ENCODE results near the gene ZDHHC7. TPM values are rescaled to one million over a fixed set of nuclear protein-coding genes. Genes with fewer than 3 reads are reported as not detected.
"Not testable (repeated sequence)": the region's sequence is repeated elsewhere in the genome, so short reads cannot be mapped to it uniquely, and the experiment has no call there.

The ZDHHC7 gene
- total RNA-seq, 1 experiment from 2014 or later = 57.4 TPM

DNA sequence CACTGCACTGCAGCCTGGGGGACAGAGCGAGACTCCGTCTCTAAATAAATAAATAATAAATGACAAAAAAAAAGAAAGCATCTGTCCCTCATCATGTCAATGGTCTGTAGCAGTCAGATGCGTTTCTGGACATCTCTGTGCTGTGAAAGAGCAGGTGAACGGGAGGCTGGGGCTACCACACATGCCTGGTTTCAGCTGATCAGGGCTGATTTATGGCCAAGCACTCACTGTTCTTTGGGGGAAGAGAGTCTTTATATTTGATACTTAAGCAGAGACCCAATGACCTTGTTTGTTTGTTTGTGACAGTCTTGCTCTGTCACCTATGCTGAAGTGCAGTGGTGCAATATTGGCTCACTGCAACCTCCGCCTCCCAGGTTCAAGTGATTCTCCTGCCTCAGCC is 33.7 kb upstream of the ZDHHC7 start:
- DNase-seq (ENCODE audit: extremely low read depth, low read depth) = no peak

DNA sequence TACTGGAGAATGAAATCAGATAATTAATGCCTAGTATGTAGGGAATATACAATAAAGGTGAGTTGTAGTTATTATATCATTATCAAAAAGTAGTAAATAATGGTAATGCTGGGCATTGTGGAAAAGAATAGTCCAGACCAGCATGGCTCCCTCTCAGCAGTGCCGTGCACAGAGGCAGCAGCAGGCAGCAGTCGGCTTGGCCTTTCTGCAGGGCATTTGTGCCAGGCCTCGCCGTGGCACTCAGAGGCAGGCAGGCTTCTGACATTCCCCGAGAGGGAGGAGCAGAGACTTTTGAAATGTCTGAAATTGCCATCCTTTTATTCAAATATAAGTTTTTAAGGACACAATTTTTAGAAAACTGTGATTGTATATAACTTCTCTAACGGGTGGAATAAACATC is 31.3 kb upstream of the ZDHHC7 start:
- DNase-seq (ENCODE audit: extremely low read depth, low read depth) = no peak

DNA sequence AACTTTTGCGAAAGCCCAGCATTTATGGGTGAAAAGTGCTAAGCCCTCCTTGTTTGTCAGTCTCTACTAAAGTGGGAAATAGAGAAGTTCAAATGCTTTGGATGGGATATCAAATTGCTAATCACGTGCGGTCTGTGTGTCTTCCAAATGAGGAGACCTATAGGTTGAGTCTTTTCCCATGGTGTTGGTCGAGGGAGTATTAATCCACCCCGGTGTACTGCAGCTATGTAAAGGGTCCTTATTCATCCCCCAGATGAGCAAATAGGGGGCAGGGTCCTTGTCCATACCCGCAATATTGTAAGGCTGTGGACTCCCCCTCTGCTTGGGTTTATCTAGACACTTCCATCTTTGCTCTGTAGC is 30.8 kb upstream of the ZDHHC7 start:
- DNase-seq (ENCODE audit: extremely low read depth, low read depth) = no peak

DNA sequence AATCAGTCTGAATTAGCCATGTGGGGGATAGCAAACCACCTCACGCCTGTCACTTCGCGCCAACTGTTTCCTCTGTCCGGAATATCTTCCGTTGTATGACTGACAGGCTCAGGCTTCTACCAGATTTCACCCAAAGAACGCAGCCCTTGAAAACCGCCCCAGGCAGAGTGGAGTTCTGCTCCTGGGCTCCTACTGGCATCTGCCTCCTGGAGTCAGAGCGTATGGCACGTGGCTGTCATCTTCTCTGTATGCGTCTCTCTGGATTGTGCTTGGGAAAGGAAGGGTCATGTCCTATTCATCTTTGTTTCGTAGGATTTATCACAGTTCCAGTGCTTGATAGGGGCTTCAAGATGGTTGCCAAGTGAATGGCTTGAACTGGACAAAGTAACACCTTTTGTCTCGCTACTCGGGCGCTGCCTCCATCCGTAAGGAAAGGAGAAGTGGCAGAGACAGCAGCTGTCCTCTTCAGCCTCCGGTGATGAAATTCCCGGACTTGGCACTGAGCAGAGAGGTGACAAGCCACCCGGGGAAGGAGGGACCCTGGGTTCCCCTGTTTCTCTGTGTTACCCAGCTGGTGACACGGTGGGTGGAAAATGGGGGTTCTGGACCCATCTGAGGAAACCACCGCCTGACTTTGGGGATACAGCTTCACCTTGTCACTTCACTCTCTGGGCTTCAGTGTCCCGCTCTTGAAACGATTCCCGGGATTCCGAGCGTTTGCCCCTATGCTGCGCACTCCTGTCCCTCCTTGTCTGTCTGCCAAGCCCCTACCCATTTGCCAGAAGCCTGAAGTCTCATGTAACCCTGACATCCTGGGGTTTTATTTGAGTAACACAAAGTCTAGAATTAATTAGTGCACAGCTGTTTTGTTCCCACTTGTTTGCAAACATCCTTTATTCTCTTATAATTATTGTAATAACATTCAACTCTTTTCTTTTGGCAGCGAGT is 30.2 kb upstream of the ZDHHC7 start:
- no peak for DNase-seq (ENCODE audit: extremely low read depth, low read depth)

DNA sequence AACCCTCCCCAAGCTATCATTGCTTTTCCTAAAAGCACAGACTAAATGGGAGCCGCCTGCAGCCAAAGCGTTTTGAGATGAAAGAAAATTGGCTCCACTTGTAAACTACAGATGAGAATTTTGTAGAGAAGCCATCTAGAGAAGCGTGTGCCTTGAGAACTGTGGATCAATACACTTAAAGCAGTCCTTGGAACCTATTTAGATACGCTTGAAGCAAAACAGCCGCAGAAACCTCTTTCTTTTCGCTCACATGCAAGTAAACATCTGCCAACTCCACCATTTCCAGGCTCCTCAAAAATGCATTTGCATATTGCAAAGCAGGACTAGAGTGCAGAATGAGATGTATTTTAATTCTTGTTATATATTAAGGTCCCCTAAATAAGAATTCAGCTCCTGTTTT is 29.4 kb upstream of the ZDHHC7 start:
- no peak for DNase-seq (ENCODE audit: extremely low read depth, low read depth)

DNA sequence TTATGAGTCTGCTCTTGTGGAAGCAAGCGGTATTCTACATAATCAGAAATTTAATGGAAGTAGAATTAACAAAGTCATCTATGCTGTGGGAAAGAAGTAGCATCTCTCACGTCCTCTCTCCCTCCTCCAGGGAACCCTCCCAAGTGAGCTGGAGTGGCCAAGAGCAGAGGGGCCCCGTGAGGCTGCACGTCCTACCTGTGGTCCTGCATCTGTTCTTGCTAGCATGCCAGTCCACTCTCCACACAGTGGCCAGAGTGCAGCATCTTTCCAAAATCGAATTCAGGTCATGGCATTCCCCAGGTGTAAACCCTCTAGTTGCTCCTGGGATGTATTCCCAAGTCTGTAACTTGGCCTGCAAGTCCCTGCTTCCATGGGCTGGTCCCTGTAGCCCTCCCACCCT is 26.4 kb upstream of the ZDHHC7 start:
- no peak for DNase-seq (ENCODE audit: extremely low read depth, low read depth)

DNA sequence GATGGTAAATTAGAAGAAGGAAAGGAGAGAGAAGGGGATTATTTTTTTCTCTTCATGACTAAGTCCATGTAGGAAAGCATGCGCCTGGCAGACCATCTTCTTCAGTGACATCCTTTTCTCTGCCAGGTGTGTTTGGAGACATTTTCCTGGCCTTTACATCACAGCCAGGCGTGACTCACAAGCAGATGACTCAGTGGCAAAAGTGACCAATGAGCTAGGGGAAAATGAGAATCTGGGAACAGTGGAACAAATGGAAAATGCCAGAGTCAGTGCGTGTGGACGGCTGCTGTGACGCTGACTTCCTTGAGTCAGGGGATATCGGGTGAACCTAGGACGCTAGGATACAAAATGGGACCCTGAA is 25.7 kb upstream of the ZDHHC7 start:
- DNase-seq (ENCODE audit: extremely low read depth, low read depth) = peak; percentile 39

DNA sequence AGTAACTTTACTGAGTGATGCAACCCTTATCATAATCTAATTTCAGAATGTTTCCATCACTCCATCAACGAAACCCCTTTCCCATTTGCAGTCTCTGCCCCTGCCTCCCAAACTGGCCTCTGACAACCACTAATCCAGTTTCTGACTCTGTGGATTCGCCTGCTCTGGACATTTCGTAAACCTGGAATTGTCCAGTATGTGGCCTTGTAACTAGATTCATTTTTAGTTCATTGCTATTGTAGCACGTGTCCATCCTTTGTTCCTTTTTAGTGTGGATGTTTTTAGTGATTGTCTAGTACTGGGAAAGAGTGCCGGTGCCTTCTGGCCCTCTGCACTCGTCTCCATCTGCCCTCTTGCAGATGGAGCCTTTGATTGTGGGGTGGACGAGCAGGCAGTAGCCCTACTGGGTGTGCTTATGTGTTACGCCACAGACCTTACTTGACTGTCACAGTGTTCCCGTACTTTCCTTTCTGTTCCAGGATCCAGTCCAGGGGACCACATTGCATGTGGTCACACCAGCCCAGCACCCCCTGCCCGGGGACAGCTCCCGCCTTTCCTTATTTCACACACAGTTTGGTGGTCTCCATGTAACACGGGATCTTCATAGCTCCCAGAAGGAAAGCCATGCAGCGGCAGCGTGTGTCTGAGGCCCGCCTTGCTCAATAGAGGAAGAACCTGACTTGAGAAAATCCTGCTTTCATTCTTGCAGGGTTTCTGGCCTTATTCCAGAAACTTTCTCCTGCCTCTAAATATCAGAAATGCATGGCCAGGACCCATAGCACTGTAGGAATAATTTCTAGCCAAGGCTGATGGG is 25.1 kb upstream of the ZDHHC7 start:
- no peak for DNase-seq (ENCODE audit: extremely low read depth, low read depth)

DNA sequence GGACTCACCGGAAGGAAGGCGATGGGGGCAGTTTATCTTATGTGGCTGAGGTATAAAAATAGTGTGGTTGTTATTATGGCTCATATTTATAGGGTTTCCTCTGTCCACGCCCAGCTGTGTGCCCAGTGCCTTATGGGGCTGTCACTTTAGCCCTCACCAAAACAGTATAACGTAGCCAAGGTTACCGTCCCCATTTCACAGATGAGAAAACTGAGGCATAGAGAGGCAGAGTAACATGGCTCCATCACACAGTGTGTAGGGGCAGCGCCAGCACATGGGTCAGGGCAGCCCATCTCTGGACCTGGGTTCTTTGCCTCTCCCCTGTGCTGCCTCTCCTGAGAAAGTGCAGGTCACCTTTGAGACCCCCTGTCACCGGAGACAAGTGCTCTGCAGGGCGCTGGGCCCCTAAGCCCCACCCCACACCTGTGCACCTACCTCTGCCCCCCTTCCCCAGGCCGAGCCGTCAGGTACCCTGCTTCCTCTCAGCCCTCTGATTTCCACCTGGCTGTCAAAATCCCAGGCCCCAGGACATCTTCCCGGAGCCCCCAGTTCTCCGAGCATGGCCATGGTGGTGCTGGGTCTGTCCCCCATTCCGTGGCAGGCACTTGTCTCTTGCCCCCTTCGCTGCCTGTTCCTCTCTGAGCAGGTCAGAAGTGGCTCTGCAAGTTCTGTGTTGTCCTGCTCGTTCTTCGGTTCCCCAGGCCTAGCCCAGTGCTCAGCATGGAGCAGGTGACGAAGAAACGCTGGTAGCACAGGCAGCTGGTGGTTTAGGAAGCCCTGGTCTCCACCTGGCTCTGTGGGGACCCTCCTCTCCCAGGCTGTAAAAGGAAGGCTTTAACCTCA is 23.5 kb upstream of the ZDHHC7 start:
- no peak for DNase-seq (ENCODE audit: extremely low read depth, low read depth)

DNA sequence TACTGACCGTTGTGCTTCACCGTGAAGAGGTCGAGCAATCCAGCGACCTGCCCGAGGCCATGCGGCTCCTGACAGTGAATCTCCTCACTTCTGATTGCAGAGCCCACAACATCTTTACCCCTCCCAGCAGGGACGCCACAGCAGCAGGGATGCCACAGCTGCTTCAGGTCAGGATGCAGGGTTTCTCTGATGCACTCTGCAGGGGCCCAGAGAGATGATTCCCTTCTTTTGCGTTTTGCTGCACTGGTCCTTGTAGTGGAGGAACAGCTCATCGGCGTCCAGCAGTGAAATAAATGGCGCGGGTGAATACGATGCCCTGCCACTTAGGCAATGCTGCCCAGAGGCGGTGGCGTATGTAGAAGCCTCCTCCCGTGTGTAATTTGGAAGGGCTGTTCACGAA is 21.8 kb upstream of the ZDHHC7 start:
- DNase-seq (ENCODE audit: extremely low read depth, low read depth) = no peak

DNA sequence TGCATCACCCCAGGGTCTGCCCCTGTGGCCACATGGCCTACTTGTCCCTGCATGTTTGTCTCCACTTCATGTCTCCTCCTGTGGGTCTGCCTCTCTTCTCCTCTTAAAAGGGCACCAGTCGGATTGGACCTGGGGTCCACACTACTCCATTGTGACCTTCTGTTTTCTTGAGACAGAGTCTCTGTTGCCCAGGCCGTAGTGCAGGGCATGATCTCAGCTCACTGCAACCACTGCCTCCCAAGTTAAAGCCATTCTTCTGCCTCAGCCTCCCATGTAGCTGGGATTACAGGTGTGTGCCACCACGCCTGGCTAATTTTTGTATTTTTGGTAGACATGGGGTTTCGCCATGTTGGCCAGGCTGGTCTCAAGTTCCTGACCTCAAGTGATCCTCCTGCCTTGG is 20.9 kb upstream of the ZDHHC7 start:
- not testable (repeated sequence) for DNase-seq (ENCODE audit: extremely low read depth, low read depth)

DNA sequence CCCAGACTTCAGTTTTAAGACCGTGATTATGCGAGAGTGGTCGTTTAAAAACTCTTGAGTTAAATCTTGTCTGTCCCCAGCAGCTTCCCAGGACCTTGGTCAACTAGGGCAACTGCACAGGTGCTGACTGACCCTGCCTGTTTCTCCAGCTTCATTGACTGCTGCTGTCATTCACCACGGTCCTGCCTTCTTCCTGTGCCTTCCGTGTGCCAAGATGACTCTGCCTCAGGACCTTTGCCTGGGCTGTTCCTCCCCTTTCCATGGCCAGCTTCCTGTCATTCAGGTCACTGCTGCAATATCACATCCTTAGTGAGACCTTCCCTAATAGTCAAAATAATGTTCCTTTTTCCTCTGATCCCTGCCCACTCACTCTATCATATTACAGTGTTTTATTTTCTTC is 20.1 kb upstream of the ZDHHC7 start:
- DNase-seq (ENCODE audit: extremely low read depth, low read depth) = no peak

DNA sequence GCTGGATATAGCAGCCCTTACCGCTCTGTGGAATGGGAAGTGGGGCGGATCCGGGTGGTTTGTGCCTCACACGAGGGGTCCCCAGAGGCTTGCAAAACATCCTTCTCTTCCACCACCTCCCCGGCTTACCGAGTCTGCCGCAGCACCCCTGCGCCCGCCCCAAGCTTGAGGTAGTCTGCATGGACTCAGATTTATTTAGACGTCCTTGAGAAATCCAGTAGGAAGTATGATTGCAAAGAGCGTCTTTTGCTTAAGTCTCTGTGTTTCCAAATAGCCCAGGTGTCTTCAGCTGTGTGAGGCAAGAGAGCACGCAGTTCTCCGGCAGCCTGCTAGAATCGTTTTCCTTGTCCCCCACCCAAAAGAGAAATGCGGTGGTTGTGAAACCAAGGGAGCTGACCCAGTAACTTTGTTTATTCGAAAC is 18.7 kb upstream of the ZDHHC7 start:
- no peak for DNase-seq (ENCODE audit: extremely low read depth, low read depth)

DNA sequence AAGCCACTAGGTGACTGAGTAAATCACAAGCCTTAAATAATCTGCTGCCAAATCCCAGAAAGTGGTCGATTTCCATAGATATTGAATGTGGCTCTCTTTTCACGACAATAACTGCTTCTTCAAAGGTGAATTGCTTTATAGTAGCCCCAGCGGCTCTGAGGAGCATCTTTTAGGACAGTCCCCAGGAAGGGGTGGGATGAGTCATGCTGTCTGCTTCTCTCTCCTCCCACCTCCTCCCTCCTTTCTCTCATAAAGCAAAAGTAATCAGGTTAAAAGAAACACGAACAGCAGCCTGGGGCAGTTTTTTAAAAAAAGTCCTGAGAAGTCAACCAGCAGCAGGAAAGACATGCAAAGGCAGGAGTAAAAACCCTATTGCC is 18.1 kb upstream of the ZDHHC7 start:
- DNase-seq (ENCODE audit: extremely low read depth, low read depth) = no peak

DNA sequence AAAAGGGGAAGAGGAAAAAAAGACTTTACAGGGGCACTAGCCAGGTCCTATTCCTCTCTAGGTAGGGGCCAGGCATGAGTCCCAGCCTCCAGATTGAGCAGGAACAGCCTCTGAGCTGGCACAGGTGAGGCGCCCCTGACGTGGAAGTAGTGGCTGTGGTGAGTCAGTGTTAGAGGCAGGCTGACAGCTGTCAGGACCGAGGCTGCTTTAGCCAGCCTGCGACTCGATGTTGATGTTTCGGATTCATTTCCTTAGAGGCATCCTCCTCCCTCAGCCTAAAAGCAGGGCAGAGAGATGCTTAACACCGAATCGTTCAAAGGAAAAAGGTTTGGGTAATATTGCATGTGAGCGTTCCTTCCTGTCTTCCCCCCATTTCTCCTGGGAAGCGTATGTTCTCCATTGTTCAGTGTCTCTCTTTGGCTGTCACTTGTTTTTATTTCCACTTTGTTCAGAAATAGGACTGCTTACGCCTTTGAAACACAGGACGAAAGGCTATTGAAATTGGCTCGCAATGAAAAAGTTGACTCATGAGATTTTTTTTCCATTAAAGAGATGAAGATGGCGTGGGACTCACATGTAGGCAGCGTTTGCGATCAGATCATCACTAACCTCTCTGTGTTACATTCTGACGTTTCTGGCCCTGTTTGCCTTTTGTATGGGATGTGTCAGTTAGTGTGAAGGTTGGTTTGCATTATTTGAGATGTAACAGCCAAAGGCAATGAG is 17.5 kb upstream of the ZDHHC7 start:
- DNase-seq (ENCODE audit: extremely low read depth, low read depth) = no peak

DNA sequence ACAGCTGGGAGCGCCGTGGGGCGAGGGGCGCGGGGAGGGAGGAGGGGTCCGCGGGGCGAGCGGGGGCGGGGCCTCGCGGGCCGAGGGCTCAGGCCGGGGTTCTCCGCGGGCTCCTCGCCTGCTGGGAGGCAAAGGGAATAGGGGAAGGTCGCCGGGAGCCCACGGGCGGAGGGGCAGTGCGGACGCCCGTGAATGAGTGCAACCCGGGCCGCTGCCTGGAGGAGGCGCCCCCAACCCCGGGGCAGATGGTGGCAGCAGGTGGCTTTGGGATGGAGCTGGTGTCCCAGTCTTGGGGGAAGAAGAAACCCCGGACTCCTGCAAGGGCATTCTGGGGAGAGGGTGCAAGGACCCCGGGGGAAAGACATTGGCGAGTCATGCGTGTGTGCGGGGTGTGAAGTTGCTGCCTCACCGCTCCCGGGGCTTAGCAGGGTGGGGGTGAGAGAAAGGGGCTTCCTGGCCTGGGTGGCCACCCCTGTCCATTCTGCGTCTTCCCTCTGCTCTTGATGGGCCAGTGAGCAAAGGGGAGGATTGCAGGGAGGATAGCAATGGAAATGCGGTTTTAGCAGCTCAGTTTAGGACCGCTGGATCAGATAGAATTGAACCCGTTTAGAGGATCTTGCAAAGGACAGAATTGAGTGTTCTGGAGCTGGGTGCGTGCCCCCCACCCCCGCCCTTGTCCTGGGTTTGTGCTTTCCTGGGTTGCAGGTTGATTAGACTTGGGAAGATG is 16.8 kb upstream of the ZDHHC7 start:
- DNase-seq (ENCODE audit: extremely low read depth, low read depth) = no peak

DNA sequence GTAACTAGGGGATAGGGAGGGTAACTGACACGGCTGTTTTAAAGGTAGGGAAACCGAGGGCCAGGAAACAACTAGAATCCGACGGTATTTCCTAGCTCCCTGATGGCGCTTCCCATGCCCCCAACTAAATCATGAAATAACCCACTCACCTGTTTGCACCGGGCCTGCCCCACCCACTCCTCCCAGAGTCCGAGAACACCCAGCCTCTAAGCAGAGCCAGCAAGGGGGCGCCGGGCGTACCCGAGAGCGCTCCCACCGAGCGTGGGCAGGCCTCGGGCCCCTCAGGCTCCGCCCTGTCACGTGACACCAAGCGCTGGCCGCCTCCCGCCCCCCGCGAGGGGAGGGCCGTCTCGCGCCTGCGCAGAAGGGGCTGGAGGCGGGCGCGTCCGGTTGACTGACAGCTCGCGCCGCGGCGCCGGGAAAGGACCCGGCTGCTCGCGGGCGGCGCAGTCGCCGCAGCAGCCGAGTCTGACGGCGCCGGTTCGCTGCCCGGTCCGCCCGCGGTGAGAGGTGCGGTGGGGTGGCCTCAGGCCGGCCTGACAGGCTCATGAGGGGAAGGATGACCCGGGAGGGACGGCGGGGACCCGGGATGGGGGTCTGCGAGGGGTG is 16.1 kb upstream of the ZDHHC7 start, which contains the start of gene KIAA0513:
TSS of gene KIAA0513 (plus strand) at position 447 of the 609 bp plus-strand sequence. CDS start 39,277 bp downstream, outside the sequence.
- peak; percentile 87 for DNase-seq (ENCODE audit: extremely low read depth, low read depth)

DNA sequence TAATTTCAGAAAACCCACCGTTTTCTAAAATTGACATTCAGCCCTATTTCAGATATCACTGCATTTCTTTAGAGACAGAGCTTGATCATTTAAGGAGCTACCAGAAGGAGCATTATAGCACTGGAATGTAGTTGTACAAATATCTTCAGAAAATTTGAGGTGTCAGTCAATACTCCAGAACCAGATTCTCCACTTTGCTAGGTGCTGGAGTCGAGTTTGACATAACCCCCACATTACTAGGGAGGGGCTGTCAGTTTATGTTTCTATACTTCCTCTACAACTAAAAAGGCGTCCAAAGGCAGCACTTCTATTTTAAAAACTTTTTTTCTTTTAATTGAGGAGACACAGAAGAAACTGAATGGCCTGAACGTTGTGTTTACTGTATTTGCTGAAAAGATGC is 15.4 kb upstream of the ZDHHC7 start:
- DNase-seq (ENCODE audit: extremely low read depth, low read depth) = no peak

Measured in NCI-H460 (cell line).